Mammary epithelial cell (primary cell): ENCODE measurements around the gene ELMO1.

Experiments
- EZH2 ChIP-seq: IDR thresholded peaks from 2 replicates; pipeline ENCODE4 v1.6.1; 2012; ENCODE audit warnings: low read length, inconsistent platforms, borderline replicate concordance
- TF ChIP-seq, protein P1 (sequence below), 2 donors: IDR thresholded peaks in 1 of 2; conservative IDR thresholded peaks in 1 of 2; 2 replicates each; pipeline ENCODE4 v1.5.1; 2011 to 2012; ENCODE audit warnings: inconsistent platforms in 2 of 2, low read length in 2 of 2, mild to moderate bottlenecking in 2 of 2, control low read depth in 1 of 2, low read depth in 1 of 2; ENCODE audit not compliant: insufficient read depth in 1 of 2; ENCODE audit errors: extremely low read depth in 1 of 2

GRCh38 chr7:36961693-36962092 lies 487.0 kb downstream of the ELMO1 start:
- TF ChIP-seq, protein P1, sequence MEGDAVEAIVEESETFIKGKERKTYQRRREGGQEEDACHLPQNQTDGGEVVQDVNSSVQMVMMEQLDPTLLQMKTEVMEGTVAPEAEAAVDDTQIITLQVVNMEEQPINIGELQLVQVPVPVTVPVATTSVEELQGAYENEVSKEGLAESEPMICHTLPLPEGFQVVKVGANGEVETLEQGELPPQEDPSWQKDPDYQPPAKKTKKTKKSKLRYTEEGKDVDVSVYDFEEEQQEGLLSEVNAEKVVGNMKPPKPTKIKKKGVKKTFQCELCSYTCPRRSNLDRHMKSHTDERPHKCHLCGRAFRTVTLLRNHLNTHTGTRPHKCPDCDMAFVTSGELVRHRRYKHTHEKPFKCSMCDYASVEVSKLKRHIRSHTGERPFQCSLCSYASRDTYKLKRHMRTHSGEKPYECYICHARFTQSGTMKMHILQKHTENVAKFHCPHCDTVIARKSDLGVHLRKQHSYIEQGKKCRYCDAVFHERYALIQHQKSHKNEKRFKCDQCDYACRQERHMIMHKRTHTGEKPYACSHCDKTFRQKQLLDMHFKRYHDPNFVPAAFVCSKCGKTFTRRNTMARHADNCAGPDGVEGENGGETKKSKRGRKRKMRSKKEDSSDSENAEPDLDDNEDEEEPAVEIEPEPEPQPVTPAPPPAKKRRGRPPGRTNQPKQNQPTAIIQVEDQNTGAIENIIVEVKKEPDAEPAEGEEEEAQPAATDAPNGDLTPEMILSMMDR (conservative IDR thresholded peaks at IDR 0.05 in 1 of 2, IDR thresholded peaks at IDR 0.05 in 1 of 2; ENCODE audit: extremely low read depth in 1 of 2, insufficient read depth in 1 of 2, low read depth in 1 of 2, low read length in 2 of 2), result no peak
- TF ChIP-seq EZH2, result no peak
